Brain microvascular endothelial cell (primary cell): Measurements from ENCODE around the gene CAMTA1.

Experiments used
- DNase-seq: peaks from one replicate; pipeline ENCODE4 v3.0.0-alpha.2; 2020
- H3K27ac ChIP-seq: fragments of 250-450 bp; sonication (Bioruptor Pico); 2 replicates; pipeline ENCODE4 v1.5.1; 2020; ENCODE audit warnings: mild to moderate bottlenecking, moderate library complexity
- H3K27me3 ChIP-seq: fragments of 250-450 bp; sonication (Bioruptor Pico); replicated peaks from 2 replicates; pipeline ENCODE4 v1.5.1; 2020; ENCODE audit warnings: mild to moderate bottlenecking
- H3K36me3 ChIP-seq: fragments of 250-450 bp; sonication (Bioruptor Pico); replicated peaks from 2 replicates; pipeline ENCODE4 v1.5.1; 2020; ENCODE audit warnings: mild to moderate bottlenecking
- H3K4me3 ChIP-seq: 2 replicates; pipeline ENCODE4 v1.5.1; 2011; ENCODE audit warnings: low read depth, mild to moderate bottlenecking, control low read depth, low read length, moderate library complexity
- in situ Hi-C: cut with HindIII; loops from 2 replicates; pipeline ENCODE4 v1.10.0; 2017; ENCODE audit warnings: low sequenced_read_pairs, low pct_ligation_motif_present
- TF ChIP-seq, protein P1 (sequence below): IDR thresholded peaks from 2 replicates; pipeline ENCODE4 v1.5.1; 2011; ENCODE audit warnings: low read depth, mild to moderate bottlenecking, moderate library complexity, low read length, control low read depth, inconsistent platforms; ENCODE audit errors: missing control alignments

CAMTA1 gene

GRCh38 chr1:7516341-7516740 is 731.1 kb downstream of the CAMTA1 start:
- DNase-seq: no peak
- in situ Hi-C loops: no loop called here
- no peak overlapping the region for H3K27ac ChIP-seq
- no peak overlapping the region for H3K4me3 ChIP-seq
- no peaks in the 10 kb centered on the region for H3K36me3 ChIP-seq
- TF ChIP-seq, protein P1, sequence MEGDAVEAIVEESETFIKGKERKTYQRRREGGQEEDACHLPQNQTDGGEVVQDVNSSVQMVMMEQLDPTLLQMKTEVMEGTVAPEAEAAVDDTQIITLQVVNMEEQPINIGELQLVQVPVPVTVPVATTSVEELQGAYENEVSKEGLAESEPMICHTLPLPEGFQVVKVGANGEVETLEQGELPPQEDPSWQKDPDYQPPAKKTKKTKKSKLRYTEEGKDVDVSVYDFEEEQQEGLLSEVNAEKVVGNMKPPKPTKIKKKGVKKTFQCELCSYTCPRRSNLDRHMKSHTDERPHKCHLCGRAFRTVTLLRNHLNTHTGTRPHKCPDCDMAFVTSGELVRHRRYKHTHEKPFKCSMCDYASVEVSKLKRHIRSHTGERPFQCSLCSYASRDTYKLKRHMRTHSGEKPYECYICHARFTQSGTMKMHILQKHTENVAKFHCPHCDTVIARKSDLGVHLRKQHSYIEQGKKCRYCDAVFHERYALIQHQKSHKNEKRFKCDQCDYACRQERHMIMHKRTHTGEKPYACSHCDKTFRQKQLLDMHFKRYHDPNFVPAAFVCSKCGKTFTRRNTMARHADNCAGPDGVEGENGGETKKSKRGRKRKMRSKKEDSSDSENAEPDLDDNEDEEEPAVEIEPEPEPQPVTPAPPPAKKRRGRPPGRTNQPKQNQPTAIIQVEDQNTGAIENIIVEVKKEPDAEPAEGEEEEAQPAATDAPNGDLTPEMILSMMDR: peak; percentile 8
- H3K27me3 ChIP-seq: no peaks in the 10 kb centered on the region

DNA sequence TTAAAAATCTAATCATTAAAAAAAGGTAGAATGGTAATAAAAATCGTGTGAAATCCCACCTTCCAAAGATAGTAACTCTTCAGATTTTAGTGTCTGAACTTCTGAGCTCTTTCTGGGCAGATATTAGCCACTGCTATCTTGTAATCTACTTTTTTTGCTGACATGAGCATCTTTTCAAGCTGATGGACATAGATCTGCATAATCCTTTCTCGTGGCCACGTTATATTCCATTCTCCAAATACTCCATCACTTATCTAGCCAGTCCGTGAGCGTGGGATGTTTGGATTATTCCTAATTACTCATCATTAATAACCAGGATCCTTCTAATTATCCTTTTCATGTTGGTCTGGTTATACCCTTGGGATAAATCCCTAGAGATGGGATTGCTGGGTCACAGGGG is 731.7 kb downstream of the CAMTA1 start:
- DNase-seq: no peak
- TF ChIP-seq, protein P1: no peak
- Histone ChIP-seq H3K27ac (no peak overlapping the region), H3K27me3 (no peaks in the 10 kb centered on the region), H3K36me3 (no peaks in the 10 kb centered on the region), H3K4me3 (no peak overlapping the region)
- in situ Hi-C loops: no loop called here

DNA sequence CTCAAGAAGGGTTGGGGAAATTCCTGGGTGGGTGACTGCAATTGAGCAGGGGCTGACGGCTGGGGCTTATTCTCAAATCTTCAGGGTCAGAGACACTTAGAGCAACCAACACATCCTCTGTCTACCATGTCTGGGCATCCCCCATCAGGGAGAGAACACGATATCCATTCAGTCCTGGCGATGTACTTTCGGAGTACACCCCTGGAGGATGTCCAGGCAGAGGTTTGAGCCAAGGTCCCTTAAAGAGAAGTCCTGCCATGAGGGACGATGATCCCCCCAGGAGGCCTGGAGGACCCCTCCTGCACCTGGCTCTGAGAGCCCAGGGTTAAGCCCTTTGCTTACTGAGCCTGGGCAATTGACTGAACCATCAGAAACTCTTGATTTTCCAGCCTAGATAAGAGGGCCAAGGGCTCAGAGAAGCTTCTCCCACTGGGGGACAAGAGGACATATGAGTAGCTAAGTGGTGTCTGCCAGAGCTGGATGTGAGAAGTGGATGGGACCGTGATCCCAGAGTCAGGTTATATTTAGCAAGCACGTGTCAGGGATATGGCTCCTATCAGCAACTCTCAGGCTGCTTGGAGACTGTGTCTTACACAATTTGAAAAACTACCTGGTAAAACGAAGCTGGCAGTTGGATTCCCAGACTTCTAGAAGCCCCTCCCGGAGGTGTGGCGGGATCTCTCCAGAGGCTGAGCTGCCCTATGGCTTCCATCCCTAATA is 732.5 kb downstream of the CAMTA1 start:
- Histone ChIP-seq H3K4me3 (no peak overlapping the region), H3K27ac (no peak overlapping the region), H3K27me3 (no peaks in the 10 kb centered on the region), H3K36me3 (no peaks in the 10 kb centered on the region)
- in situ Hi-C loops: no loop called here
- DNase-seq: no peak
- TF ChIP-seq, protein P1: no peak

- Histone ChIP-seq H3K27ac (no peak overlapping the region), H3K4me3 (no peak overlapping the region), H3K36me3 (no peaks in the 10 kb centered on the region), H3K27me3 (no peaks in the 10 kb centered on the region)
- DNase-seq: no peak
- TF ChIP-seq, protein P1: no peak
- in situ Hi-C loops: no loop called here
Observed at GRCh38 chr1:7518411-7518810, 733.2 kb downstream of the CAMTA1 start.

DNA sequence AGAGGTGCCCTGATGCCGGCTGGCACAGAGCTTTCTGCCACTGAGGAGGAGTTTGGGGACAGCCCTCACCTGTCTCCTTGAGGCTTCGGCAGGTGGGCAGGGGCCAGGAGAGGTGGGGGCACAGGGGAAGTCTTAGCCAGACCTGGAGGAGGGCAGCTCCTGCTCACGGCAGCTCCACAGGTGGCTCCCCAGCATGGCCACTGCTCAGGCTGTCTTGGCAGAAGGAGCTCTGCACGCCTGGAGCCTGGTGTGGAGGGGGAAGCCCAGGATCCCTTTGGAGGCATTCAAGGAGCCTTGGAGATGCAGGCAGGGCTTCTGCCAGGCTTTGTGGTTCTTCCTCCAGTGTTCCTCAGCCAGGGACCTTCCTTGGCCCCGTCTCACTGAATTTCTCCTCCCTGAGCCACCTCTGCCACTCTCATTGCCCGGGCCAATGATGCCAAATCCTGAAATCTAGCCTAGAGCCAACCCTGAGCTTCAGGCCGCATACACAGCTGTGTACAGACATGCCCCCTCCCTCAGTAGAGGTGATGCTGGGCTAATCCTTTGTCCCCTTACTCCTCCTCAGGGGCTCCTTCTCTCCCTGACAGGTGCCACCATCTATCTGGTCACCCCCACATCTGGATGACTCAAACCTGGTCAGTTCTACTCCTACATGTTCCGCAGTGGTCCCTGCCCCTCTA is 734.1 kb downstream of the CAMTA1 start:
- Histone ChIP-seq H3K27me3 (no peaks in the 10 kb centered on the region), H3K27ac (no peak overlapping the region), H3K4me3 (no peak overlapping the region), H3K36me3 (no peaks in the 10 kb centered on the region)
- DNase-seq: no peak
- TF ChIP-seq, protein P1: no peak
- in situ Hi-C loops: no loop called here
